ENCODE data around the gene HOXC9. TPM values are rescaled to one million over a fixed set of nuclear protein-coding genes. Genes with fewer than 3 reads are reported as not detected.

HOXC9 gene
- total and polyA plus RNA-seq, 2 of the 4 experiments (the other 2 are of a cell fraction) = 0.26 TPM; not detected in 1

- Histone ChIP-seq H3K23ac (ENCODE audit: low read depth, low read length) (no peak overlapping the region), H3K4me3 (ENCODE audit: insufficient read depth, low read depth, low read length) (no peak overlapping the region), H4K8ac (ENCODE audit: low read depth in 2 of 2, low read length in 2 of 2) (no peak overlapping the region), H3K4me2 (ENCODE audit: low read depth, low read length) (no peak overlapping the region), H2BK20ac (ENCODE audit: low read depth, low read length) (no peak overlapping the region), H3K27me3 (ENCODE audit: control insufficient read depth, insufficient read depth, low read length) (peaks cover 77% of the 10 kb centered on the region), H4K5ac (ENCODE audit: low read depth, low read length) (no peak overlapping the region), H3K36me3 (ENCODE audit: control insufficient read depth, insufficient read depth, low read length) (no peaks in the 10 kb centered on the region), H3K4me1 (ENCODE audit: control insufficient read depth, insufficient read depth, low read length) (no peaks in the 10 kb centered on the region), H2BK120ac (ENCODE audit: low read depth, low read length) (no peak overlapping the region), H3K79me1 (ENCODE audit: low read depth in 1 of 2, low read length in 2 of 2) (no peaks in the 10 kb centered on the region), H4K91ac (ENCODE audit: insufficient read depth, low read depth, low read length) (no peak overlapping the region), H4K20me1 (ENCODE audit: insufficient read depth, low read length) (no peaks in the 10 kb centered on the region), H2AFZ (replicated peaks; ENCODE audit: low read length, poor library complexity) (no peak overlapping the region), H2BK5ac (ENCODE audit: low read depth, low read length, poor library complexity, severe bottlenecking) (no peak overlapping the region), H3K9me1 (ENCODE audit: insufficient read depth, low read length) (no peaks in the 10 kb centered on the region), H3K9ac (ENCODE audit: low read depth, low read length) (no peak overlapping the region), H3K18ac (ENCODE audit: low read depth, low read length) (no peak overlapping the region), H3K9me3 (ENCODE audit: control insufficient read depth, insufficient read depth, low read length) (no peaks in the 10 kb centered on the region), H2AK5ac (ENCODE audit: low read depth, low read length) (no peak overlapping the region), H3K56ac (ENCODE audit: extremely low read depth, insufficient read depth, low read length) (no peak overlapping the region), H2AK9ac (replicated peaks; ENCODE audit: low read depth, low read length, poor library complexity) (no peak overlapping the region), H3K27ac (ENCODE audit: insufficient read depth, low read length) (no peak overlapping the region), H3K14ac (replicated peaks; ENCODE audit: low read depth, low read length) (no peak overlapping the region), H3K4ac (ENCODE audit: low read depth, low read length) (no peak overlapping the region), H2BK15ac (ENCODE audit: low read depth, low read length) (no peak overlapping the region)
- ATAC-seq (ENCODE audit: low read depth) (no peak), DNase-seq (no peak)
- WGBS, 2 experiments (ENCODE audit: extremely low coverage in 2 of 2, insufficient read length in 1 of 2) = 82% methylated on average over 2 of the region's 8 CpGs; no CpG with 5 or more reads in 1 of the 2 experiments
- ChIA-PET POLR2A (ENCODE audit: unreplicated experiment) (no interaction called here), CTCF (no interaction called here)
- TF ChIP-seq MAFK (IDR thresholded peaks at IDR 0.05; ENCODE audit: low read depth, low read length) = no peak
- no peak for TF ChIP-seq SMC3 (IDR thresholded peaks at IDR 0.05; ENCODE audit: low read depth, low read length)
- TF ChIP-seq NFE2L2 (IDR thresholded peaks at IDR 0.05; ENCODE audit: low read depth, low read length) = no peak
- no peak for TF ChIP-seq RCOR1 (IDR thresholded peaks at IDR 0.05; ENCODE audit: insufficient replicate concordance, low read length)
- TF ChIP-seq RAD21 (IDR thresholded peaks at IDR 0.05; ENCODE audit: low read length) = no peak
- no peak for TF ChIP-seq CEBPB (IDR thresholded peaks at IDR 0.05; ENCODE audit: low read depth, low read length)
- TF ChIP-seq, protein P1, sequence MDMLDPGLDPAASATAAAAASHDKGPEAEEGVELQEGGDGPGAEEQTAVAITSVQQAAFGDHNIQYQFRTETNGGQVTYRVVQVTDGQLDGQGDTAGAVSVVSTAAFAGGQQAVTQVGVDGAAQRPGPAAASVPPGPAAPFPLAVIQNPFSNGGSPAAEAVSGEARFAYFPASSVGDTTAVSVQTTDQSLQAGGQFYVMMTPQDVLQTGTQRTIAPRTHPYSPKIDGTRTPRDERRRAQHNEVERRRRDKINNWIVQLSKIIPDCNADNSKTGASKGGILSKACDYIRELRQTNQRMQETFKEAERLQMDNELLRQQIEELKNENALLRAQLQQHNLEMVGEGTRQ (IDR thresholded peaks at IDR 0.05; ENCODE audit: low read depth, low read length) = no peak
- no peak for TF ChIP-seq POLR2A (IDR thresholded peaks at IDR 0.05; ENCODE audit: low read depth, low read length)
- no peak for TF ChIP-seq MAZ (IDR thresholded peaks at IDR 0.05; ENCODE audit: borderline replicate concordance, low read depth, low read length)
- TF ChIP-seq, protein P2, sequence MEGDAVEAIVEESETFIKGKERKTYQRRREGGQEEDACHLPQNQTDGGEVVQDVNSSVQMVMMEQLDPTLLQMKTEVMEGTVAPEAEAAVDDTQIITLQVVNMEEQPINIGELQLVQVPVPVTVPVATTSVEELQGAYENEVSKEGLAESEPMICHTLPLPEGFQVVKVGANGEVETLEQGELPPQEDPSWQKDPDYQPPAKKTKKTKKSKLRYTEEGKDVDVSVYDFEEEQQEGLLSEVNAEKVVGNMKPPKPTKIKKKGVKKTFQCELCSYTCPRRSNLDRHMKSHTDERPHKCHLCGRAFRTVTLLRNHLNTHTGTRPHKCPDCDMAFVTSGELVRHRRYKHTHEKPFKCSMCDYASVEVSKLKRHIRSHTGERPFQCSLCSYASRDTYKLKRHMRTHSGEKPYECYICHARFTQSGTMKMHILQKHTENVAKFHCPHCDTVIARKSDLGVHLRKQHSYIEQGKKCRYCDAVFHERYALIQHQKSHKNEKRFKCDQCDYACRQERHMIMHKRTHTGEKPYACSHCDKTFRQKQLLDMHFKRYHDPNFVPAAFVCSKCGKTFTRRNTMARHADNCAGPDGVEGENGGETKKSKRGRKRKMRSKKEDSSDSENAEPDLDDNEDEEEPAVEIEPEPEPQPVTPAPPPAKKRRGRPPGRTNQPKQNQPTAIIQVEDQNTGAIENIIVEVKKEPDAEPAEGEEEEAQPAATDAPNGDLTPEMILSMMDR (conservative IDR thresholded peaks at IDR 0.05; ENCODE audit: low read depth, low read length) = no peak
- intact Hi-C loops (cut with micrococcal nuclease) (no loop called here), in situ Hi-C loops (cut with MboI; ENCODE audit: low sequenced_read_pairs) (no loop called here), dilution Hi-C loops (cut with HindIII; ENCODE audit: low sequenced_read_pairs, unreplicated experiment) (no loop called here)
- no TSS peak for BruUV-seq (replicated peaks)
Observed at GRCh38 chr12:54047964-54048303, 48.0 kb downstream of the HOXC9 start.
